Suprapubic skin (tissue), 3 donors: ENCODE data around the gene CCDC188.

Source experiments
- EP300 ChIP-seq: sonication (generic); formaldehyde crosslinking; IDR thresholded peaks from one replicate; pipeline ENCODE4 v1.6.1; 2017; ENCODE audit warnings: antibody characterized with exemption
- POLR2A ChIP-seq, 2 donors: fragments of 450-650 bp; IDR thresholded peaks; one replicate each; pipeline ENCODE4 v1.6.1; 2017; ENCODE audit warnings: antibody characterized with exemption in 2 of 2, mild to moderate bottlenecking in 2 of 2, moderate library complexity in 2 of 2
- TF ChIP-seq, protein P1 (sequence below), 2 donors: fragments of 200-600 bp in 1 of 2; fragments of 450-650 bp in 1 of 2; sonication (generic) in 1 of 2; IDR thresholded peaks; one replicate each; pipeline ENCODE4 v1.5.1; 2016 to 2019; ENCODE audit warnings: antibody characterized with exemption in 2 of 2, mild to moderate bottlenecking in 1 of 2, moderate library complexity in 1 of 2

GRCh38 chr22:20159076-20159475, 8.2 kb upstream of the CCDC188 start:
- TF ChIP-seq, protein P1, sequence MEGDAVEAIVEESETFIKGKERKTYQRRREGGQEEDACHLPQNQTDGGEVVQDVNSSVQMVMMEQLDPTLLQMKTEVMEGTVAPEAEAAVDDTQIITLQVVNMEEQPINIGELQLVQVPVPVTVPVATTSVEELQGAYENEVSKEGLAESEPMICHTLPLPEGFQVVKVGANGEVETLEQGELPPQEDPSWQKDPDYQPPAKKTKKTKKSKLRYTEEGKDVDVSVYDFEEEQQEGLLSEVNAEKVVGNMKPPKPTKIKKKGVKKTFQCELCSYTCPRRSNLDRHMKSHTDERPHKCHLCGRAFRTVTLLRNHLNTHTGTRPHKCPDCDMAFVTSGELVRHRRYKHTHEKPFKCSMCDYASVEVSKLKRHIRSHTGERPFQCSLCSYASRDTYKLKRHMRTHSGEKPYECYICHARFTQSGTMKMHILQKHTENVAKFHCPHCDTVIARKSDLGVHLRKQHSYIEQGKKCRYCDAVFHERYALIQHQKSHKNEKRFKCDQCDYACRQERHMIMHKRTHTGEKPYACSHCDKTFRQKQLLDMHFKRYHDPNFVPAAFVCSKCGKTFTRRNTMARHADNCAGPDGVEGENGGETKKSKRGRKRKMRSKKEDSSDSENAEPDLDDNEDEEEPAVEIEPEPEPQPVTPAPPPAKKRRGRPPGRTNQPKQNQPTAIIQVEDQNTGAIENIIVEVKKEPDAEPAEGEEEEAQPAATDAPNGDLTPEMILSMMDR (IDR thresholded peaks at IDR 0.05): no peak
- TF ChIP-seq EP300 (no peak), POLR2A (IDR thresholded peaks at IDR 0.05) (no peak)
